HG02642 (cell line): ENCODE measurements around the gene ZSWIM4.

ENCODE experiments used
- ATAC-seq: cut with Tn5 transposase; IDR thresholded peaks from one replicate; pipeline ENCODE4 v1.9.1; 2021; ENCODE audit warnings: mild to moderate bottlenecking; ENCODE audit not compliant: unreplicated experiment, poor library complexity

The ZSWIM4 gene

DNA sequence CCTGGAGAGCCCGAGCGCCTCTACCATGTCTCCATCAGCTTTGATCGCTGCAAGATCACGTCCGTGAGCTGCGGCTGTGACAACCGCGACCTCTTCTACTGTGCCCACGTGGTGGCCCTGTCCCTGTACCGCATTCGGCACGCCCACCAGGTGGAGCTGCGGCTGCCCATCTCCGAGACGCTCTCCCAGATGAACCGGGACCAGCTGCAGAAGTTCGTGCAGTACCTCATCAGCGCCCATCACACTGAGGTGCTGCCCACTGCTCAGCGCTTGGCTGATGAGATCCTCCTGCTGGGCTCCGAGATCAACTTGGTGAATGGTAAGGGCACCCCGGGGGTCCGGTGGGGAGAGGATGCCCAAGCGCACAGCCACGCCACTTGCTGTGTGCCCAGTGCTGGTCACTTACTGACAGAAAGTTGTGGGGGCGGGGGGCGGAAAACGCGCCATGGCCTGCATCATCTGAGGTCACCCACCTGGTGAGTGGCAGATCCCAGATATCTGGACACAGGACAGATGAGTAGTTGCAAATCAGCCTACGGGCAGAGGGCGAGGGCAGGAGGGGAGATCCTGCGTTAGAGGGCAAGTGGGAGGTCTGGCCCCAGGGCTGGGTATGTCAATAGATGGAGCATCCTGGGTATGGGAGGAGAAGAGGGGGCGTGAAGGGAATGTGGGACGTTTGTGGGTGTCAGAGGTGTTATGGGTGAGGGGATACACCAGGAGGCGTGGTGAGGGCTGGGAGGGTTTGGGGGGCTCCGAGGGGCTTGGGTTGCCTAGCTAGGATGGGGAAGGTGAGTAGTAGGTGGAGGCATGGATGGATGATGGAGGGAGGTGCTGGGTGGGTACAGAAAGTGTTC is 9.8 kb downstream of the ZSWIM4 start:
- ATAC-seq = no peak

DNA sequence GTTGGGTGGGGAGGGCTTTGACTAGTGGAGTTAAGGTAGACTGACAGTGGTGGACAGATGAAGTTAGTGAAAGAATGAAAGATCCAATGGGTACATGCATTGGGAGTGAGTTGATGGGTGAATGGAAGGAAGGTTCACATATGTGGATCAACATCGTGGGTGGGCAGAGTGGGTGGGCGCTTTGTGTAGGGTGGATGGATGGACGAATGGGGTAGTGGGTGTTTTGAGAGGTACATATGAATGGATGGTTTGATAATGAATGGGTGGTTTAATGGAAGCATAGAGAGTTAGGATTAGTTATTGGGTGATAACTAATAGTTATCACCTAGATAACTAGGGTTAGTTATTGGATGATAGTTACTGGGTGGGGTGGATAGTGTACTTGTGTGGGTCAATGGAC is 11.5 kb downstream of the ZSWIM4 start:
- ATAC-seq = no peak

DNA sequence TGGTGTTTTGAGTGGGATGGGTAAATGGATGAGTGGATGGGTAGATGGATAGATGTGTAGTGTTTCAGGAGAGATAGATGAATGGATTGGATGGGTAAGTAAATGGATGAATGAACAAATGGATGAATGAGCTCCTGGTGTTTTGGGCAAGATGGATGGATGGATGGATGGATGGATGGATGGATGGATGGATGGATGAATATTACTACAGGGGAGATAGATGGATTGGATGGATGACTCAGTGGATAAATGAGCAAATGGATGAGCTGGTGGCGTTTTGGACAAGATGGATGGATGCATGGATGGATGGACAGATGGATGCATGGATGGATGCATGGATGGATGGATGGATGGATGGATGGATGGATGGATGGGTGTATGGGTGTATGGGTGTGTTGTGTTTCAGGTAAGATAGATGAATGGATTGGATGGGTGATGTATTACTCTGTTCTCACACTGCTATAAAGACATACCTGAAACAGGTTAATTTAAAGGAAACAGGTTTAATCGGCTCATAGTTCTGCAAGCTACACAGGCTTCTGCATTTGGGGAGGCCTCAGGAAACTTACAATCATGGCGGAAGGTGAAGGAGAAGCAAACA is 12.3 kb downstream of the ZSWIM4 start:
- ATAC-seq = no peak

DNA sequence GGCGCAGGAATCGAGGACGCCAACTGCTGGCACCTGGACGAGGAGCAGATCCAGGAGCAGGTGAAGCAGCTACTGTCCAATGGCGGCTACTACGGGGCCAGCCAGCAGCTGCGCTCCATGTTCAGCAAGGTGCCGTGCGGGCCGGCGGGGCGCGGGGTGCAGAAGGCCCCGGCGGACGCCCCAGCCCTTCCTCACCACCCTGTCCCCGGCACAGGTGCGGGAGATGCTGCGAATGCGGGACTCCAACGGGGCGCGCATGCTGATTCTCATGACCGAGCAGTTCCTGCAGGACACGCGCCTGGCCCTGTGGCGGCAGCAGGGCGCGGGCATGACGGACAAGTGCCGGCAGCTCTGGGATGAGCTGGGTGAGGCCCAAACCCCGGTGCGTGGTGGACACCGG is 13.6 kb downstream of the ZSWIM4 start:
- no peak for ATAC-seq

DNA sequence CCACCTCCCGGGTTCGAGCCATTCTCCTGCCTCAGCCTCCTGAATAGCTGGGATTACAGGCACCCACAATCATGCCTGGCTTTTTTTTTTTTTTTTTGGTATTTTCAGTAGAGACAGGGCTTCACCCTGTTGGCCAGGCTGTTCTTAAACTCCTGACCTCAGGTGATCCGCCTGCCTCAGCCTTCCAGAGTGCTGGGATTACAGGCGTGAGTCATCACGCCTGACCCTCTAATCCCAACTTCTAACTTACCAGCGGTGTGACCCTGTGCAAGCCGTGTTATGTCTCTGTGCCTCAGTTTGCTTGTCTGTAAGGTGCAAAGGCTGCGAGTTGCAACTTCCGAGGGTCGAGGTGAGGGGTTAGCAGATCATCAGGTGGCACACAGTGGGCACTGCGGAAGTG is 17.3 kb downstream of the ZSWIM4 start:
- no peak for ATAC-seq

DNA sequence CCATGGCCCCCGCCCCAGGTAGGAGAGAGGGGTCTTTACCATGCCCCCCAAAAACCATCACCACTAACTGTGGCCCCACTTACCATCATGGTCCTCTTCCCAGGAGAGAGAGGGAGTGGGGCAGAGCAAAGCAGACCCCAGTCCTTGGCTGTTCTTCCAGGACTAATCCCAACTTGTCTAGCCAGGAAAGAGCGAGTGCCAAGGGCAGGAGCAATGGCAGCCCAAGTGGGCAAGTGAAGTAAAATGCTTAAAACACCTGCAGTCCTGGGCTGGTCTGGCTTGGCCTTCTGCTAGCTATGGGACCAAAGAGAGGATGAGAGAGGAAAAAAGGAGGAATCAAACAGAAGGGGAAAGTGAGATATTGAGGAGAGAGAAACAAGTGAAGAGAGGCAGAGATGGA is 17.9 kb downstream of the ZSWIM4 start:
- no peak for ATAC-seq

DNA sequence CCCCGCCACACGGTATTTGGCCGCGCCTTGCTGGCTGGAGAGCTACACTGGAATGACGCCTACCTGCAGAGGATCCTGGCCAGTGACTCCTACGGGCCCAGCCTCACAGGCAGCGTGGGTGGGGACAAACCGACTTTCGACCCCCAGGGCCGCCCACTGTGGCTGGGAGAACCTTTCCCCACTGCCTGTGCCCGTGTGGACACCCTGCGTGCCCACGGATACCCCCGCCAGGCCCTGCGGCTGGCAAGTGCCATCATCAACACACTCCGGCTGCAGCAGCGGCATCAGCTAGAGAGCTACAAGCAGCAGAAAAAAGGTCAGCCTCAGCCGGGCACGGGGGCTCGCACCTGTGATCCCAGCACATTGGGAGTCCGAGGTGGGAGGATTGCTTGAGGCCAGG is 19.3 kb downstream of the ZSWIM4 start:
- ATAC-seq = no peak

DNA sequence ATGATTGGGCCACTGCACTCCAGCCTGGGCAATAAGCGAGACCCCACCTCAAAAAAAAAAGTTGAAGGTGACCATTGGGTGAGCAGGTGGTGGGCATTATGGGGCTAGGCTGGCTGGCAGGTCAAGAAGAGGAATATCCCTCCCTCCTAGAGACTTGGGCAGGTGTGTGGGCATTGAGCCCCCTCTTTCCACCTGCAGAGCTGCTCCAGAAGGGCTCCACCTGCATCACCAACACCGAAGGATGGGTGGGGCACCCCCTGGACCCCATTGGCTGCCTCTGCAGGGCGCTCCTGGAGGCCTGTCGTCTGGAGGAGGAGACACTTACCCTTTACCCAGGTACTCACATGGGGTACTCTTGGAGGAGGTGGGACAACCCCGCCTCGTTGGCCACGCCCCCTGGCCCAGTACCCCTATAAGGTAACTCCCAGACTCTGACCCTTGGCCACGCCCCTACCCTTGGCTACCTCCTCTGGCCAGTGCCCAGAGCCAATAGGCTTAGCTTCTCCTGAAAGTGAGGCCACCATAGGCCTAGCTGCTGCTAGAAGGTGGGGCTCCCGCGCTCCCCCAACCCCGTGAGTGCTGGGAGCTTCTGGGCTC is 21.9 kb downstream of the ZSWIM4 start:
- ATAC-seq = no peak

DNA sequence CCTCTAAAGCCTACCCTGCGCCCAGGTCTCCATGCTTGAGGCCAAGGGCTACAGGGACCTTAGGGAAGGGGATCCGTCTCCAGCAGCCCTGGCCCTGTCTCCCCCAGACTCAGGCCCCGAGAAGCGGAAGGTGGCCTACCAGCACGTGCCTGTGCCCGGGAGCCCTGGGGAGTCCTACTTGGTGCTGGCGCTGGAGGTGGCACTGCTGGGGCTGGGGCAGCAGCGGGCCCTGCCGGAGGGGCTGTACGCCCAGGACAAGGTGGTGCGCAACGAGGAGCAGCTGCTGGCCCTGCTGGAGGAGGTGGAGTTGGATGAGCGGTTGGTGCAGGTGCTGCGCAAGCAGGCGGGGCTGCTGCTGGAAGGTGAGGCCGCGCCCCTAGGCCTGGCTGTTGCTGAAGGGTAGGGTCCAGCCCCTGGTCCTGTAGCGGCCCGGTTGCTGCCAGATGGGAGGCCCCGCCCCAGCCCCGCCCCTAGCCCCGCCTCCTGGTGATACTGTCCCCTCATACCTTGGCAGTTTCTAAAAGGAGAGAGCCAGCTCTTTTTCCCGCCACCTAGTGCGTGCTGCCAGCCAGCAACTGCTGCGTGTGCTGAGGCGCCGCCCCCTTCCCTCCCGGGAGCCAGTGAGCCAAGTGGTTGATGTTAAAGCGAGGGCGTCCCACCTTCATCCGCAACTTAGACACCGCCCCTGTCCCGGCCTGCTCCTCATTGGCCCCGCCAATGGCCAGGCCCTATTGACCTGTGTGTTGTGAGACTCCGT is 22.6 kb downstream of the ZSWIM4 start:
- no peak for ATAC-seq

DNA sequence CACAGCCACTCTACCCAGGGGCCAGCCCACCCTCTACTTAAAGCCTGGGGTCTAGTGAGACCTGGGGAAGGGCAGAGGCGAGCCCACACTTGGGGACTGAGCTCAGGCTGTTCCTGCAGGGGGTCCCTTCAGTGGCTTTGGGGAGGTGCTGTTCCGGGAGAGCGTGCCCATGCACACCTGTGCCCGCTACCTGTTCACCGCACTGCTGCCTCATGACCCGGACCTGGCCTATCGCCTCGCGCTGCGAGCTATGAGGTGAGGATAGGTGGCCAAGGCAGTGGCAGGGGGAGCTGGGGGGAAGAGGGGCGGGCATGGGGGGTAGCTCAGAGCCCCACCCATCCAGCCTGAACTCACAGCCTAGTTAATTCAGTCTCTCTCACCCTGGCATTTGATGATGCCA is 24.0 kb downstream of the ZSWIM4 start:
- ATAC-seq = no peak

DNA sequence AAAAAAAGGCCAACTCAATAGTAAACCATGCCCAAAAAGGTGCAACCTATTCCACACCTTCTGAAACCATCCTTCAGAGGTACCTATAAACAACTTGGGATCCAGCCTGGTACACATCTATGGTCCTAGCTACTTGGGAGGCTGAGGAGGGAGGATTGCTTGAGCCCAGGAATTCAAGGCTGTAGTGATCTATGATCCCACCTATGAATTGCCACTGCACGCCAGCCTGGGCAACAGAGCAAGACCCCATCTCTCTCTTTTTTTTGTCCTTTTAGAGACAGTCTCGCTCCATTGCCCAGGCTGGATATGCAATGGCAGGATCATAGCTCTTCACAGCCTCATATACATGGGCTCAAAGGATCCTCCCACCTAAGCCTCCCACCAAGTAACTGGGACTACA is 26.0 kb downstream of the ZSWIM4 start:
- ATAC-seq = no peak

DNA sequence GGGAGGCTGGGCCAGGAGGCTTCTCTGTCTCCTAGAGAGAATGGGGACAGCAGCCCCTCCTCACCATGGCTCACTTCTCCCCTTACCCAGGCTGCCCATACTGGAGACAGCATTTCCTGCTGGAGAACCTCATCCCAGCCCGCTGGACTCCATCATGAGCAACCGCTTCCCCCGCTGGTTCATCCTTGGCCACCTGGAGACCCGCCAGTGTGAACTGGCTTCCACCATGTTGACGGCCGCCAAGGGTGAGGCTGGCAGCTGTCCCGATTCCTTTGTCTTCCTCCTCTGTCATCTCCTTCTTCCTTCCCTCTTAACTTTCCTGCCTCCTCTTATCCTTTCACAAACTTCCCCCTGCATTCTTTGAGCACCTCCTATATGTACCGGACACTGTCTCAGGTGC is 28.0 kb downstream of the ZSWIM4 start:
- no peak for ATAC-seq

DNA sequence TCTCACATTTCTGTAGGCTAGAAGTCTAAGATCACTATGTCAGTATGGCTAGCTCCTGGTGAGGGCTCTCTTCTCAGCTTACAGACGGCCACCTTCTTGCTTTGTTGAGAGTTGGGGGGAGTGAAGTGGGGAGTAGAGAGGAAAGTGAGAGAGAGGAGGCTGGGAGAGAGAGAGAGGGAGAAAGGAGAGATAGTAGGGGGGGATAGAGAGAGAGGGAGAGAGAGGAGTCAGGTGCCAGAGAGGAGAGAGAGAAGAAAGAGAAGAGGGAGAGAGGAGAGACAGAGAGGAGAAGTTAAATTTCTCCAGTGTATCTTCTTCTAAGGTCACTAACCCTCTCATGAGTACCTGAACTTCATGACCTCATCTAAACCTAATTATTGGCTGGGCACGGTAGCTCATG is 28.7 kb downstream of the ZSWIM4 start:
- ATAC-seq = no peak

DNA sequence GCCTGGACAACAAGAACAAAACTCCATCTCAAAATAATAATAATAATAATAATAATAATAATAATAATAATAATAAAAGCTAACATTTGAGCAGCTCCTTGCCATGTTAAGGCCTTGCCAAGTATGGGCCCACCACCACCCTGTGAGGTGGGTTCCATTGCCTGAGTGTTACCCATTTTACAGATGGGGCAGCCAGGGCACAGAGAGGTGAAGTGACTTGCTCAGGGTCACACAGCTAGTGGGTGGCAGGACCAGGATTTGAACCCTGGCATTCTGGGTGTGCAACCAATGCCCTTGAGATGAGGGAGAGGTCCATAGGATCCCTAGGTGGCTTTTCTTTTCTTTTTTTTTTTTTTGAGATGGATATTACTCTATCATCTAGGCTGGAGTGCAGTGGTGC is 29.5 kb downstream of the ZSWIM4 start:
- ATAC-seq = no peak

DNA sequence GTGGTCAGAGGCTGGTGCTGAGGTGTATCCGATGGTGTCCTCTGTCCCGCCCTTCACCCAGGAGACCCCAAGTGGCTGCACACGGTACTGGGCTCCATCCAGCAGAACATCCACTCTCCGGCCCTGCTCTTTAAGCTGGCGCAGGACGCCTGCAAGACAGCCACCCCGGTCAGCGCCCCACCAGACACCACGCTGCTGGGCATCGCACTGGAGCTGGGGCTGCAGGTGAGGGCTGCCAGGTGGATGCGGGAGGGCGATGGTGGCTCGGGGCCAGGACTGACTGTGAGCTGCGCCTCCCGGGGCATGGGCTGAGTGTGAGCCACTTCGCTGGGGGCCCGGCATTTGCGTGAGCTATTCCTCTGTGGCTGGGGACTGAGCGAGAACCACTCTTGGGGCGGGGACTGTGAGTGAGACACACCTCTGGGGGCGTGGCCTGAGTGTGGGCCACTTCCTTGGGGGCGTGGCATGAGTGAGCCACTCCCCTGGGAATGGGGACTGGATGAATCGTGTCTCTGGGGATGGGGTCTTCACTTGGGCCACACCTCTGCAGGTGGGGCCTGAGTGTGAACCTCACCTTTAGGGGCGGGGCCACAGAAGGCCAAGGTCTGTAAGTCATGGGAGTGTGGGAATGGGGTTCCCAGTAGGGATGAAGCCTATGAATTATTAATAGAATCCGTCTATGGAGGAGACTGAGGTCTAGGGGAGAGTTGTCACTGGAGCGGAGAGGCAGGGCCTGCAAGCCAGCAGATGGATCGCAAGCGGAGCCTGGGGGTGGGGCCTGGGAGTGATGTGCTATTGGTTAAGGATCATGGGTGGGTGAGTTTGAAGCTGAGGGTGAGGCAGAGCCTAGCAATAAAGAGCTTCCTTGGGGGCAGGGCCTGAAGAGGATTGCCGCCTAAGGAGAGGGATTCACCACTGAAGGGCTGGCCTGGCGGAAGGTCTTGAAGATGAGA is 30.5 kb downstream of the ZSWIM4 start:
- no peak for ATAC-seq

DNA sequence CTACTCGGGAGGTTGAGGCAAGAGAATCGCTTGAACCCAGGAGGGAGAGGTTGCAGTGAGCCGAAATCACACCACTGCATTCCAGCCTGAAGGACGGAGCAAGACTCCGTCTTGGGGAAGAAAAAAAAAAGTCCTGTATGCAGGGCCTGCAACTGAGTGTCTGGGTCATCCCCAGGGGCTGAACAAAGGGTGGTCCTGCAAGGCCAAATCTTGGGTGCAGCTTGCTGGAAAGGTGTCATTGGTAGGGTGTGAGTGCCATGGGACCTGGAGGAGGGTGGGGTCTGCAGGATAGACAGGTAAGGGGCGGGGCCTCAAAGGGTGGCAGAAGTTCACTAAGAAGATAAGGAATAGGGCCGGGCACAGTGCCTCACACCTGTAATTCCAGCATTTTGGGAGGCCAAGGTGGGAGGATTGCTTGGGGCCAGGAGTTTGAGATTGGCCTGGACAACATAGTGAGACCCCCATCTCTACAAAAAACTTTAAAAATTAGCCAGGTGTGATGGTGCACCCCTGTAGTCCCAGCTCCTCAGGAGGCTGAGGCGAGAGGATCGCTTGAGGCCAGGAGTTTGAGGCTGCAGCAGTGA is 31.5 kb downstream of the ZSWIM4 start:
- no peak for ATAC-seq

DNA sequence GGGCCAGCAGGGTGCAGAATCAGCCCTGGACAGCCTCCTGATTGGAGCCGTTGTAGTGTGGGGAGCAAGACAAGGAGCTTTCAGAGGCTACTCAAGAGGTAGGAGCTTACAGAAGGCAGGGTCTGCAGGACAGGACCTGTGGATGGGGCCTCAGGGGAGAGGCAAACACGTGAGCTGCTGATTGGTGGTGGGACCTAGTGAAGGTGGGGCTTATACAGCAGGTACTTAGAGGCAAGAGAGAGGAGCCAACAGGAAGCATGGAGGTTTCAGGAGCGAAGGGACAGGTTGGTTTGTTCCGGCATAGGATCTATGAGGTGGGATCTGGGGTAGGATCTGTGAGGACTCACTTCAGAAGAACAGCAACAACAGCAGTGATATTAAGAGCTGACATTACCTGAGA is 32.4 kb downstream of the ZSWIM4 start:
- no peak for ATAC-seq

DNA sequence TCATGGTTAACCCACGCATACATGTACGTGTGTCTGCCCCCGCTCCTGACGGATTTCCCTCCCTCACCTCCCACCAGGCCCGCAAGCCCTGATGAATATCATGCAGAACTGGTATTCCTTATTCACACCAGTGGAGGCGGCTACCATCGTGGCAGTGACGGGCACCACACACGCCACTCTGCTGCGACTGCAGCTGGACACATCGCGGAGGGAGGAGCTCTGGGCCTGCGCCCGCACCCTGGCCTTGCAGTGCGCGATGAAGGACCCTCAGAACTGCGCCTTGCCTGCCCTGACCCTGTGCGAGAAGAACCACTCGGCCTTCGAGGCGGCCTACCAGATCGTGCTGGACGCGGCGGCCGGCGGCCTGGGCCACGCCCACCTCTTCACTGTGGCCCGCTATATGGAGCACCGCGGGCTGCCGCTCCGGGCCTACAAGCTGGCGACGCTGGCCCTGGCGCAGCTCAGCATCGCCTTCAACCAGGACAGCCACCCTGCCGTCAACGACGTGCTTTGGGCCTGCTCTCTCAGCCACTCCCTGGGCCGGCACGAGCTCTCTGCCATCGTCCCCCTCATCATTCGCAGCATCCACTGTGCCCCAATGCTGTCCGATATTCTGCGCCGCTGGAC is 35.0 kb downstream of the ZSWIM4 start:
- ATAC-seq = no peak
